Posterior vena cava (tissue), 2 donors: ENCODE data around the gene RXRB. TPM values are rescaled to one million over a fixed set of nuclear protein-coding genes. Genes with fewer than 3 reads are reported as not detected.

ENCODE experiments used
- DNase-seq: peaks from one replicate; pipeline ENCODE4 v3.0.0-alpha.2; 2020; ENCODE audit warnings: low spot score
- intact Hi-C, 2 donors: fragments of 100-400 bp; cut with DNase I; formaldehyde crosslinking; loops; one replicate each; pipeline versions ENCODE4 v1.14.1 to v1.14.2; 2022 to 2023
- total RNA-seq, 2 donors: library from RNA; stranded (reverse); fragmentation: NEBNext Ultra II Directional; extraction: Animal tissue kit (Norgen Biotek cat#: 25700); gene quantifications; one replicate each; pipeline ENCODE4 v1.2.1, GENCODE V29; 2021
- donor health status: DM: yes; HTN: yes; CAD: no.
- donor health status: DM: yes; HTN: yes; CAD: no.

The RXRB gene
- total RNA-seq, 2 donors from 2014 or later, result 31.3 to 31.7 TPM

DNA sequence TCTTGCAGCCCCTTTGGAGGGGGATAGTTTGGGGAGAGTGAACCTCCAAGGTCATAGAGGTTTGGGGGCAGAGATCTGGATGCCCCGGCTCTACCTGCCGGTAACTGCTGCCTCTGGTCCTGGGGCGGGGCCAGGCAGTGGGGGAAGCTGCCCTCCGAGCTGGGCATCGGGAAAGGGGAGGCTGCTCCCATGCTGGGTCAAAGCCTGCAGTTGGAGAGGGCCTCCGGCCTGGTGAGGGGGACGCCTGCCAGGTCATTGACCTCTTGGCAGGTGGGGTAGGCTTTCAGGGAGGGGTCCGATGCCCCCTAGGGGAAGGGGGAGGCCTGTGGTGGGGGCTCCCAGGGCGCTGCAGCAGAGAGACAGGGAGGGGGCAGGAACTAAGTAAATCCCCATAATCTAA lies 15.3 kb downstream of the RXRB start:
- intact Hi-C loops, result no loop called here
- no peak for DNase-seq

- no peak for DNase-seq
- intact Hi-C loops, result no loop called here
Measured at GRCh38 chr6:33183071-33183683, 17.3 kb downstream of the RXRB start.

- DNase-seq, result peak; percentile 61
- intact Hi-C loops, result no loop called here
Measured at GRCh38 chr6:33181141-33181540, 19.3 kb downstream of the RXRB start.

GRCh38 chr6:33178755-33179475 lies 21.6 kb downstream of the RXRB start:
- intact Hi-C loops, result no loop called here
- DNase-seq, result peak; percentile 61

DNA sequence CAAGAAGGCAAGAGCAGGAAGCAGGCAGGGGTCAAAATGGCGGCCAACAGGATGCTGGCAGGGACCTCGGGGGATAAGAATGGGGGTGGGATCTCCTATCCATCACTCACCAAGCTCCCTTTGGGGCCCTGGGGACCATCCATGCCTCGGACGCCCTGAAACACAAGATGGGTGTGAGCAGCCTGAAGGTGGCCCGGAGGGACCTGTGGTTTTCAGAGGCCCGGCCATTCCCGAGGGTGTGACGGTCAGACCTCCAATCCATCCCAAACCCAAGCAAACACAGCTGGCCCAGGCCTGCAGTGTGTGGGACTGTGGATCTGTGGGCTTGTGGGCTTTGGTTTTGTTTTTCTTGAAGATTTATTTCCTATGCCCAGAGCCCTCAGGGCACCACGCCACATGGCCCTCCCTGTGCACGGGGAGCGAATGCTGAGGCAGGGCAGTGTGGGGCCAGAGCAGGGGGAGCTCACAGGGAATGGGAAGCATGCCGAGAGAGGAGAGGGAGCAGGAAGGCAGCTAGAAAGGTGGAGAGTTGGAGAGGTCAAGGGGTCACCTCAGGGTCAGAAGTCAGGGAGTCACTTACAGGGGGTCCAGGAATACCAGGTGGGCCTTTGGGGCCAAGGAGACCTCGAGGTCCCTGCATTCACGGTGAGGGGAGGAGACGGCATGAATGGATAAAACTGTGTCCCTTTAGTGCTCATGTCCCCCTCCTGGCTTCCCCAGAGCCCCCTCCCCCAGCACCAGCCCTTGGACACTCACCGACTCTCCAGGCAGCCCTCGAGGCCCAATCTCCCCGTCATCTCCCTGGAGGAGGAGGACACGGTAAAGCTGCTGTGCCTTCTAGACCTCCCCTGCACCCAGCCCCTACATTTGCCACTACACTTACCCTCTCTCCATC lies 22.7 kb downstream of the RXRB start:
- intact Hi-C loops, result no loop called here
- peak; percentile 74 for DNase-seq

DNA sequence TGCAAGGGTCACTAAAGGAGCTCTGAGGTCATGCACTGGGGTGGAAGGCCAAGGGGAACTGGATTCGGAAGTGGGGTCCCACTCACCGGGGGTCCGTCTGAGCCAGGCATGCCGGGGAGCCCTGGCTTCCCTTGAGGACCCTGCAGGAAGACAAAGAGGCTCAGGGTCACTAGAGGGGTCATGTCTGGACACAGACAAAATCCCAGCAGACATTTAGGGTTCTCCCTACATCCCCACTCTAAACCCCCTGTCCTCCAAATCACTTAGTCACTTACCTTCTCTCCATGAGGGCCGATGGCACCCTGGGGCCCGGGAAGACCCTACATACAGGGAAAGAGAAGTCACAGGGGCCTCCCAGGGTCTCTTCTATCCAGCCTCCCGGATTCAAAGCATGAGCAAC lies 23.6 kb downstream of the RXRB start:
- intact Hi-C loops, result no loop called here
- no peak for DNase-seq

DNA sequence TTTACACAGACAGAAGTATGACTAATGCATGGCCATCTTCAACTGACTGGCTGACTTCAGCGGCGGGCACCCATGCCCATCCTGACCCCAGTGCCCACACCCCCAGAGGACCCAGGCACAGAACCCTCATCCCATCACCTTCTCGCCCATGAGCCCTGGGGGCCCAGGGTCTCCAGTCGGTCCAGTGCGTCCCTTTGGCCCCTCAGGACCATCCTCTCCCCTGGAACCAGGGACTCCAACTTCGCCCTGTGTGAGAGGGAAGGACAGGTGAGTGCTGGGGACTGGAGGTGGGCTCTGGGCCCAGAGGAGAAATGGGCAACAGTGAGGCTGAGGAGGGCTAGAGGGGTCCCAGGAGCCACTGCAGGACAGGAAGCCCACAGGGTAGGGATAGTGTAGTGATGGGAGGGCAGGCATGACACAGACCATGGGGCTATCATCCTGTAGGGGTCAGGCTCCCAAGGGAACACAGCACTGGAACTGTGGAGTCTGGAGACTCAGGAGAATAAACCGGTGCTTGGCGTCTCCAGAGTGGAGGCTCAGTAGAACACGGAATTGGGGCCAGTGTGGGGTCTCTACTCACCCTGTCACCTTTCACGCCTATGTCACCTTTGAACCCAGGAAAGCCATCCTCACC lies 24.9 kb downstream of the RXRB start:
- DNase-seq, result peak; percentile 63
- intact Hi-C loops, result no loop called here

DNA sequence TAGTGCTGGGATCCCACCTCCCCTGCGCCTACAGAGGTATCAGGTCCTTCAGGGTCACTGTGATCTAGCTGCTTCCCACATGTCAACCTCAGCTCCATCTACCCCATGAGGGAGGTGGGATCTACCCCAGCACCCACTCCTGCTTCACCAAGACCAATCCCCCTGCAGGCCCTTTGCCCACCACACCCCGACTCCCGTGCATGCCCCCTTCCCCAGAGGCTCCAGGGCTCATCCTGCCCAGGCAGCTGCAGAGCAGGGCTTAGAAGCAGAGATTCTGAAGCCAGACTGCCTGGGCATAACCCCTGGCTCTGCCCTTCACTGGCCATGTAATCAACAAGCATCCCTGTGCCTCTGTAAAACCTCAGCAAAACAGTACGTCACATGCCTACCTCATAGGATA lies 25.7 kb downstream of the RXRB start:
- intact Hi-C loops, result no loop called here
- DNase-seq, result no peak

DNA sequence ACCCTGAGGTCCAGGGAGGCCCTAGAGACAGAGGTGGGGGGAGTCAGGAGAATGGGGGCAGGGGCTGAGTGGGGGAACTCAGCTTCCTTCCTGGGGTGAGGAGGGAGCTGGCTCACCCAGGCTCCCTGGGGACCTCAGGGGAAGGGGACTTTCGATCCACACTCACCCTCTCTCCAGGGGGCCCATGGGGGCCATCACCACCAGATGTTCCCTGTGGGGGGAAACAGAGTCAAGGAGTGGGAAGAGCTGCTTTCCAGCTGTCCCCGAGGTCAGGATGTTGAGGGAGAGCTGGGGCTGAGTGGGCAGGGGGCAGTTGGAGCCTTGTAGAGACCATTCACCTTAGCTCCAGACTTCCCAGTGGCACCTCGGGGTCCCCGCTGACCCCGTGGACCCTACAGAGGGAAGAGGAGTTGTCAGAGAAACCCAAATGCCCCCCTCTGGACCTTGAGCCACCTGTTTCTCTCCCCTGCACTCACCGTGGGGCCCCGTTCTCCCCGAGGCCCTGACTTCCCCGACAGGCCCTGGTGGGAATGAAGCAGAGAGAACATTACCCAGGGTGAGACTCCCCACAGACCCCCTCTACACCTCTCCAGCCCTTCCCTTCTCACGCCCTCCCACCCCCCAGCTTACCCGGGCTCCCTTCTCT lies 26.8 kb downstream of the RXRB start:
- intact Hi-C loops, result no loop called here
- peak; percentile 54 for DNase-seq

GRCh38 chr6:33172688-33173534 lies 27.6 kb downstream of the RXRB start:
- intact Hi-C loops, result no loop called here

DNA sequence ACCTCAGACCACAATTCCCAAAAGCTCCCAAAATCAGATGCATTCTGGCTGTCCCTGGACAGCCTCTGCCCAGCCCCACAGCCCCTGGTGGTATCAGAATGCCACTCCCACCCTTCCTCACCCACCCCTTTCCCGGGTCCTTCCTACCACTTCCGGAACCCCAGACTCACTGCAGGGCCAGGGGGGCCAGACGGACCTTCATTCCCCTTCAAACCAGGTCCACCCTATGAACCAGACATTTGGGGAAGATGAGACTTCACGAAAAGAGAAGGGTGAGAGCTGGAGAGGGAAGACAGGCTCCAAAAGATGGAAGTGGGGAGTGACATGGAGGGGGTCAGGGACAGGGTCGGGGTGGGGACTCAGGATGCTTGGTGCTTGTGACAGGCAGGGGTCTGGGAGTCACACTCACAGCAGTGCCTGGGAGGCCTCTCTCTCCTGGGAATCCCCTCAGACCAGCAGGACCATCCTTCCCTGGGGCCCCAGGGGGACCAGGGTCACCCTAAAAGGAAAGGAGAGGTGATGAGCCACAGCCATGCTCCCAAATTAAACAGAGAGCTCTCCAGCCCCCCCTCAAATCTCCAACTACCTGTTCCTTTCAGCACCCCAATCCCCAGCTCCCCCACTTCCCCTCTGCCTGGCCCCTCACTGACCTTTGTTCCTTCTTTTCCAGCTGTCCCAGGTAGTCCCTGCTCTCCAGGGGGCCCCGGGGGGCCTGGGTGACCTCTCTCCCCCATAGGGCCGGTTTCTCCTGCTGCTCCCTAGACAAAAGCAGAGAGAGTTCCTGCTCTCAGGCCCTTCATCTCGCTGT lies 28.4 kb downstream of the RXRB start:
- intact Hi-C loops, result no loop called here
- no peak for DNase-seq

More at GRCh38 chr6:33172688-33173534, 27.6 kb downstream of the RXRB start:
- peak; percentile 68 for DNase-seq

GRCh38 chr6:33171016-33171879 lies 29.2 kb downstream of the RXRB start:
- DNase-seq, result peak; percentile 70
- intact Hi-C loops, result no loop called here

DNA sequence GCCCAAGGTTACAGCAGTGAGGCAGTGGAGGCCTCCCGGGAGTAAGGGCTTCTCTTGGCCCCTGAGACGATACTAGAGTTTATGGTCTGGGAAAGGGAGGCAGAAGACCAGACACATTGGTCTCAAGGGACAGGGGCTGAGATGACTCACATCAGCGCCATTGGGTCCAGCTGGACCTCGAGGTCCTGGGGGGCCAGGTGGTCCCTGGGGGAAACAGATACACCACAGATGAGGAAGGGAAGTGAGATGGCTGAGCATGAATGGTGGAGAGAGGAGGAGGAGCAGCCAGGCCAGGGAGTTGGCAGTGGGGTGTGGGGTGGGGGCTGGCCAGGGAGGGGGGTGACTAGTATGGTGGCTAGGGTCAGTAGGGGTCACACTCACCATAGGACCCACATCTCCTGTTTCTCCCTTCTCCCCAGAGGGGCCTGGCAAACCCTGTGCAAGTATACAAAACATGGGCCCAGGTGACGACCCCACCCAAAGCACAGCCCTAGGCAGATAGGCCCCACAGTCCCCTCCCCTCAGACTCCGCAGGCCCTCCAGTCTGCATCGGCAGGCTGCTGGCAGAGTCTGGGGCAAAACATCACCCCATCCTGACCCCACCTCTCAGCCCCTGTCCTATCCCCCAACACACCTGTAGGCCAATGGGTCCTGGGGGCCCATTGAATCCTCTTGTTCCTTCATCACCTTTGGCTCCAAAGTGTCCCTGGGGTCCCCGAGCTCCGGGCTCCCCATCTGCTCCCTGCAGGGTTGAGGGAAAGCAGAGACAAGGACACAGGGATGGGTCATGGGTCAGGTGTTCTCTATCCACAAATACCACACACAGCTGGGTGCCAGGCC lies 30.1 kb downstream of the RXRB start:
- peak; percentile 64 for DNase-seq
- intact Hi-C loops, result no loop called here

DNA sequence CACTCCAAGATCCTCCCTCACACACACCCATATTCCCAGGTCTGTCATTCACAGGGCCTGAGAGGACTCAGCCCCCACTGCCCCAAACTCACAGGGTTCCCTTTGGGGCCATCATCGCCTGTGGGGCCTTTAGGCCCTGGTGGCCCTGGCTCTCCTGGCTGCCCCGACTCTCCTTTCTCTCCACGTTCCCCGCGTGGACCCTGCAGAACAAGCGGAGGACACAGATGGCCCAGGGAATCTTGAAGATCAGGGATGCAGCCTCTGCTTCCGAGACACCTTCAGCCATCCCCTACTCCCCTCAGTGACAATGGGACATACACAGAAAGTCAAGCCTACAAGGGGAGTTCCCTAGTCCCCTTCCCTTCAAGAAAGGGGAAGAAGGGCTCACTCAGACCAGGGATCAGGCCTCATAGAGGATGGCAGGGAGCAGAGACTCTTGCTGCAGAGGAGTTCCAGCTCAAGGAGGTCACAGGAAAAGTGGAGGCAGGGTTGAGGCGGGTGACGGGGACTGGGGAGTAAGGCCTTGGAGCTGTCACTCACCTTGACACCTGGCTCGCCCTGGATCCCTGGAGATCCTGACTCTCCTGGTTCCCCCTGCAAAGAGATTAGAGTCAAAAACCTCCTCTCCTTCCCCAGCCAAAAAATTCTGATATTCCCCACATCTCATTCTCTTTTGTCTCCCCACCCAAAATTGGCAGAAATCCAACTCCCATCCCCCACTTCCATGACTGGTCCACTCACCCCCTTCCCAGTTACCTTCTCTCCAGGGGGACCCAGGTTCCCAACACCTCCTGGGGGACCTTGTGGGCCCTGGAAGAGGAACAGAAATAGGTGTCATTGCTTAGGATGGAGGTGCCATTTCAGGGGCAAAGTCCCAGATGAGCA lies 30.9 kb downstream of the RXRB start:
- intact Hi-C loops, result loop anchor here in 1 of 2 donors (10.0 kb wide), 1 partner anchor 75 kb away; no protein-coding TSS in a partner anchor
- no peak for DNase-seq

DNA sequence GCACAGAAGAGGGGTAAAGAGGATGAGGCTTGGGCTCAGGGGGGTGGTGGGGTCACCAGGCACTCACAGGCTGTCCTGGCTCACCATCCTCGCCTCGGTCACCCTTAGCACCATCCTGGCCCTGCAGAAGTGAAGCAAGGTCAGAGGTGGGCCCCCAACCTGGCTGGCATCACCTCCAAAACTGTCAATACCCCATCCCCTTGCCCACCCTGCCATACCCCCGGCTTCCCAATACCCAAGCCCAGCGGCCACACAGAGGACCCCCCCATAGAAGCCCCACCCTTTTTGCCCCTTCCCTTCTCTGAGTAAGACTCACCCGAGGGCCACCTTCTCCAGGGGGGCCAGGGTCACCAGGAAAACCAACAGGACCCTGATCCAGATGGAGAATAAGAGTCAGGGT lies 31.8 kb downstream of the RXRB start:
- intact Hi-C loops, result loop anchor here in 1 of 2 donors (10.0 kb wide), 1 partner anchor 76 kb away; no protein-coding TSS in a partner anchor
- peak; percentile 61 for DNase-seq
